OCI-LY1 (cell line): ENCODE measurements around the gene NUCB1.
"Not testable (repeated sequence)": the region's sequence is repeated elsewhere in the genome, so short reads cannot be mapped to it uniquely, and the experiment has no call there.

Experiments
- H2AFZ ChIP-seq: fragments of 200-600 bp; sonication (generic), shearing (Covaris generic); 2 replicates; pipeline ENCODE4 v1.6.0; 2014; ENCODE audit warnings: antibody characterized with exemption, mild to moderate bottlenecking, low read length
- H3F3A ChIP-seq: fragments of 200-600 bp; sonication (generic), shearing (Covaris generic); 2 replicates; pipeline ENCODE4 v1.6.0; 2014; ENCODE audit warnings: mild to moderate bottlenecking, antibody characterized with exemption, low read length, moderate library complexity; ENCODE audit not compliant: insufficient read depth
- H3K27ac ChIP-seq: fragments of 200-600 bp; sonication (generic); 2 replicates; pipeline ENCODE4 v1.5.1; 2014; ENCODE audit warnings: low read length, mixed run types, mild to moderate bottlenecking, low read depth; ENCODE audit not compliant: poor library complexity, severe bottlenecking
- H3K27me3 ChIP-seq: fragments of 200-600 bp; sonication (generic); 2 replicates; pipeline ENCODE4 v1.6.0; 2014; ENCODE audit warnings: antibody characterized with exemption, mild to moderate bottlenecking, low read length, moderate library complexity; ENCODE audit not compliant: insufficient read depth
- H3K36me3 ChIP-seq: fragments of 200-600 bp; sonication (generic); 2 replicates; pipeline ENCODE4 v1.6.1; 2014; ENCODE audit warnings: mild to moderate bottlenecking, antibody characterized with exemption, low read length, moderate library complexity, mixed read lengths; ENCODE audit not compliant: insufficient read depth
- H3K4me1 ChIP-seq: fragments of 200-600 bp; sonication (generic); 2 replicates; pipeline ENCODE4 v1.5.1; 2014; ENCODE audit warnings: mild to moderate bottlenecking, low read length, moderate library complexity; ENCODE audit not compliant: insufficient read depth, severe bottlenecking
- H3K4me2 ChIP-seq: fragments of 200-600 bp; sonication (generic), shearing (Covaris generic); 2 replicates; pipeline ENCODE4 v1.6.1; 2014; ENCODE audit warnings: low read length
- H3K4me3 ChIP-seq: fragments of 200-600 bp; sonication (generic); 2 replicates; pipeline ENCODE4 v1.5.1; 2014; ENCODE audit warnings: low read length, low read depth, mild to moderate bottlenecking, mixed read lengths; ENCODE audit not compliant: poor library complexity, severe bottlenecking
- H3K79me2 ChIP-seq: fragments of 200-600 bp; shearing (Covaris generic); 2 replicates; pipeline ENCODE4 v1.6.1; 2016; ENCODE audit warnings: mixed run types, low read length, mixed read lengths; ENCODE audit not compliant: insufficient read depth
- H3K9ac ChIP-seq: fragments of 200-600 bp; sonication (generic), shearing (Covaris generic); 2 replicates; pipeline ENCODE4 v1.6.1; 2014; ENCODE audit warnings: mild to moderate bottlenecking, low read length, mixed read lengths
- H3K9me2 ChIP-seq: fragments of 200-600 bp; sonication (generic), shearing (Covaris generic); 2 replicates; pipeline ENCODE4 v1.6.1; 2014; ENCODE audit warnings: low read depth, mild to moderate bottlenecking, low read length, mixed read lengths
- H3K9me3 ChIP-seq: fragments of 200-600 bp; shearing (Covaris generic); 2 replicates; pipeline ENCODE4 v1.6.1; 2014; ENCODE audit warnings: low read length, mixed read lengths
- H4K20me1 ChIP-seq: fragments of 200-600 bp; sonication (generic), shearing (Covaris generic); 2 replicates; pipeline ENCODE4 v1.6.0; 2016; ENCODE audit warnings: mild to moderate bottlenecking, low read length; ENCODE audit not compliant: insufficient read depth
- CTCF ChIP-seq: fragments of 200-600 bp; sonication (generic), shearing (Covaris generic); IDR thresholded peaks from 2 replicates; pipeline ENCODE4 v1.5.1; 2017; ENCODE audit warnings: mild to moderate bottlenecking, antibody characterized with exemption, low read length, moderate library complexity, mixed read lengths
- EZH2 ChIP-seq: fragments of 200-600 bp; sonication (generic), shearing (Covaris generic); IDR thresholded peaks from 2 replicates; pipeline ENCODE4 v1.8.0; 2017; ENCODE audit warnings: borderline replicate concordance, mixed run types, mild to moderate bottlenecking, antibody characterized with exemption, low read length, moderate library complexity, mixed read lengths

Gene NUCB1

GRCh38 chr19:48905664-48906063 lies 5.6 kb downstream of the NUCB1 start:
- Histone ChIP-seq H3K4me2 (no peak overlapping the region), H3K79me2 (no peaks in the 10 kb centered on the region), H3K27ac (no peak overlapping the region), H3K9ac (no peak overlapping the region), H3K4me1 (peaks cover 5% of the 10 kb centered on the region), H3K9me3 (no peaks in the 10 kb centered on the region), H2AFZ (no peak overlapping the region), H3K36me3 (peaks cover 20% of the 10 kb centered on the region), H3K27me3 (no peaks in the 10 kb centered on the region), H3K4me3 (no peak overlapping the region), H3F3A (no peaks in the 10 kb centered on the region), H3K9me2 (no peaks in the 10 kb centered on the region), H4K20me1 (no peaks in the 10 kb centered on the region)
- no peak for TF ChIP-seq EZH2

DNA sequence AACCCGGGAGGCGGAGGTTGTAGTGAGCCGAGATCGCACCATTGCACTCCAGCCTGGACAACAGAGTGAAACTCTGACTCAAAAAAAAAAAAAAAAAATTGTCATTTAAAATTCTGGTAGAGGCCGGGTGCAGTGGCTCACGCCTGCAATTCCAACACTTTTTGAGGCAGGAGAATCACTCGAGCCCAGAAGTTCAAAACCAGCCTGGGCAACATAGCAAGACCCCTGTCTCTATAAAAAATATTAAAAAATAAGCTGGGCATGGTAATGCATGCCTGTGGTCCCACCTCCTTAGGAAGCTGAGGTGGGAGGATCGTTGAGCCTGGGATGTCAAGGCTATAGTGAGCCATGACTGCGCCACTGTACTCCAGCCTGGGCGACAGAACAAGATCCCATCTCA lies 6.2 kb downstream of the NUCB1 start:
- TF ChIP-seq CTCF (no peak), EZH2 (no peak)
- H3K4me1 ChIP-seq: no peaks in the 10 kb centered on the region
- H3F3A ChIP-seq: no peaks in the 10 kb centered on the region
- H3K9me3 ChIP-seq: no peaks in the 10 kb centered on the region
- no peaks in the 10 kb centered on the region for H3K79me2 ChIP-seq
- peaks cover 27% of the 10 kb centered on the region for H3K36me3 ChIP-seq
- H3K9ac ChIP-seq: no peak overlapping the region
- no peak overlapping the region for H3K4me2 ChIP-seq
- H2AFZ ChIP-seq: no peak overlapping the region
- no peak overlapping the region for H3K27ac ChIP-seq
- no peak overlapping the region for H3K4me3 ChIP-seq
- no peaks in the 10 kb centered on the region for H3K27me3 ChIP-seq
- H4K20me1 ChIP-seq: no peaks in the 10 kb centered on the region
- no peaks in the 10 kb centered on the region for H3K9me2 ChIP-seq

DNA sequence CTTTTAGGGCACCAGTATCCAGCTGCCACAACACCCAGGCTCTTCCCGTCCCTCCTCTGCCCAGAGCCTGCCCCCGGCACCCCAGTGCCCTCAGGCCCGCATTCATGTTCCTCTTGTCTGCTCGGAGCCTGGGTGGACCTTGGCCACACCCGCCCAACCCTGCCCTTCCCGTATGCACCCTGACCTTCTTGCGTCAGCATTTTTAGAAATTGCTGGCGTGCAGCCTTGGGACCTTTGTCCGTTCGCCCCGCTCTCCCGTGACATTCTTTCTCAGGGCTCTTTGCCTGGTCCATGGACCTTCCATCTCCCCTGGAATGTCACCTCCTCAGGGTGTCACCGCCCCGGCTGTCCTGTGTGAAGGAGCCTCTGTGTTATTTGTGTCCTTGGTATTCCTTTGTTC lies 7.6 kb downstream of the NUCB1 start:
- Histone ChIP-seq H3F3A (no peaks in the 10 kb centered on the region), H2AFZ (no peak overlapping the region), H3K27ac (no peak overlapping the region), H3K9me2 (no peaks in the 10 kb centered on the region), H3K4me2 (no peak overlapping the region), H3K9ac (no peak overlapping the region), H3K4me1 (no peaks in the 10 kb centered on the region), H3K27me3 (no peaks in the 10 kb centered on the region), H3K9me3 (no peaks in the 10 kb centered on the region), H3K4me3 (no peak overlapping the region), H3K79me2 (no peaks in the 10 kb centered on the region), H3K36me3 (peaks cover 39% of the 10 kb centered on the region), H4K20me1 (no peaks in the 10 kb centered on the region)
- TF ChIP-seq EZH2 (no peak), CTCF (no peak)

DNA sequence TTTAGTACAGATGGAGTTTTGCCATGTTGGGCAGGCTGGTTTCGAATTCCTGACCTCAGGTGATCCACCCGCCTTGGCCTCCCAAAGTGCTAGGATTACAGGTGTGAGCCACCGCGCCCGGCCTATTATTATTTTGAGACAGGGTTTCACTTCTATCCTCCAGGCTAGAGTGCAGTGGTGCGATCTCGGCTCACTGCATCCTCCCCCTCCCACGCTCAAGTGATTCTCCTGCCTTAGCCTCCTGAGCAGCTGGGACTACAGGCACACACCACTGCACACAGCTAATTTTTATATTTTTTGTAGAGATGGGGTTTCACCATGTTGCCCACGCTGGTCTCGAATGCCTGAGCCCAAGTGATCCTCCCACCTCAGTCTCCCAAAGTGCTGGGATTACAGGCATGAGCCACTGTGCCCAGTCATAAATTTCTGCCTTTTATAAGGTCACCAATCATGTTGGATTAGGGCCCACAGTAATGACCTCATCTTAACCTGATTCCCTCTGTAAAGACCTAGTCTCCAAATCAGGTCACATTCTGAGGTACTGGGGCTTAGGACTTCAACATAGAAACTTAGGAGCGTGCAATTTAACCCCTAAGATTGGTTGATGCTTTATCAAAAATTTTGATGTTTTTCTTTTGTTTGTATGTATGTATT lies 9.4 kb downstream of the NUCB1 start:
- H3K9ac ChIP-seq: not testable (repeated sequence)
- H3K36me3 ChIP-seq: peaks cover 52% of the 10 kb centered on the region

More for the DNA sequence above, 9.4 kb downstream of the NUCB1 start:
- not testable (repeated sequence) for H4K20me1 ChIP-seq, H3K79me2 ChIP-seq, H2AFZ ChIP-seq, H3F3A ChIP-seq, H3K4me2 ChIP-seq, H3K27me3 ChIP-seq, H3K4me3 ChIP-seq, H3K9me3 ChIP-seq, H3K9me2 ChIP-seq, H3K27ac ChIP-seq, H3K4me1 ChIP-seq
